ENCODE results near the gene TSPAN9. TPM values are rescaled to one million over a fixed set of nuclear protein-coding genes. Genes with fewer than 3 reads are reported as not detected.

Gene TSPAN9
- total and polyA plus RNA-seq, 2 of the 4 experiments (the other 2 are of a cell fraction) = 17.7 to 39.1 TPM

- Histone ChIP-seq H3K36me3 (ENCODE audit: control insufficient read depth, insufficient read depth, low read length) (no peaks in the 10 kb centered on the region), H2AK5ac (ENCODE audit: low read depth, low read length) (no peak overlapping the region), H3K79me1 (ENCODE audit: low read depth in 1 of 2, low read length in 2 of 2) (peaks cover 3 to 21% of the 10 kb centered on the region in 2 experiments; a peak in 3 of 4 replicates), H4K20me1 (ENCODE audit: insufficient read depth, low read length) (peaks cover 11% of the 10 kb centered on the region; the same call in 1 of the 2 replicates), H3K27me3 (ENCODE audit: control insufficient read depth, insufficient read depth, low read length) (no peaks in the 10 kb centered on the region), H3K4me3 (ENCODE audit: insufficient read depth, low read depth, low read length) (no peak overlapping the region), H3K14ac (replicated peaks; ENCODE audit: low read depth, low read length) (no peak overlapping the region), H4K5ac (ENCODE audit: low read depth, low read length) (no peak overlapping the region), H3K18ac (ENCODE audit: low read depth, low read length) (no peak overlapping the region), H2BK15ac (ENCODE audit: low read depth, low read length) (no peak overlapping the region), H3K23ac (ENCODE audit: low read depth, low read length) (no peak overlapping the region), H2AK9ac (replicated peaks; ENCODE audit: low read depth, low read length, poor library complexity) (no peak overlapping the region), H2BK5ac (ENCODE audit: low read depth, low read length, poor library complexity, severe bottlenecking) (no peak overlapping the region), H4K91ac (ENCODE audit: insufficient read depth, low read depth, low read length) (no peak overlapping the region), H4K8ac (ENCODE audit: low read depth in 2 of 2, low read length in 2 of 2) (no peak overlapping the region), H2BK120ac (ENCODE audit: low read depth, low read length) (no peak overlapping the region), H3K27ac (ENCODE audit: insufficient read depth, low read length) (no peak overlapping the region), H2BK20ac (ENCODE audit: low read depth, low read length) (no peak overlapping the region), H3K9me1 (ENCODE audit: insufficient read depth, low read length) (peaks cover 17% of the 10 kb centered on the region), H3K56ac (ENCODE audit: extremely low read depth, insufficient read depth, low read length) (no peak overlapping the region), H3K9ac (ENCODE audit: low read depth, low read length) (no peak overlapping the region), H3K9me3 (ENCODE audit: control insufficient read depth, insufficient read depth, low read length) (peaks cover 2% of the 10 kb centered on the region; the same call in 1 of the 2 replicates), H3K4me1 (ENCODE audit: control insufficient read depth, insufficient read depth, low read length) (peaks cover 13% of the 10 kb centered on the region), H3K4me2 (ENCODE audit: low read depth, low read length) (no peak overlapping the region), H3K4ac (ENCODE audit: low read depth, low read length) (no peak overlapping the region), H2AFZ (replicated peaks; ENCODE audit: low read length, poor library complexity) (no peak overlapping the region)
- intact Hi-C loops (cut with micrococcal nuclease) (no loop called here), dilution Hi-C loops (cut with HindIII; ENCODE audit: low sequenced_read_pairs, unreplicated experiment) (no loop called here), in situ Hi-C loops (cut with MboI; ENCODE audit: low sequenced_read_pairs) (no loop called here)
- 79% methylated on average over 2 of the region's 5 CpGs; no CpG with 5 or more reads in 1 of the 2 experiments for WGBS, 2 experiments (ENCODE audit: extremely low coverage in 2 of 2, insufficient read length in 1 of 2)
- ATAC-seq (ENCODE audit: low read depth) = no peak
- no peak for TF ChIP-seq MXI1 (IDR thresholded peaks at IDR 0.05; ENCODE audit: borderline replicate concordance, low read depth, low read length)
- TF ChIP-seq, protein P1, sequence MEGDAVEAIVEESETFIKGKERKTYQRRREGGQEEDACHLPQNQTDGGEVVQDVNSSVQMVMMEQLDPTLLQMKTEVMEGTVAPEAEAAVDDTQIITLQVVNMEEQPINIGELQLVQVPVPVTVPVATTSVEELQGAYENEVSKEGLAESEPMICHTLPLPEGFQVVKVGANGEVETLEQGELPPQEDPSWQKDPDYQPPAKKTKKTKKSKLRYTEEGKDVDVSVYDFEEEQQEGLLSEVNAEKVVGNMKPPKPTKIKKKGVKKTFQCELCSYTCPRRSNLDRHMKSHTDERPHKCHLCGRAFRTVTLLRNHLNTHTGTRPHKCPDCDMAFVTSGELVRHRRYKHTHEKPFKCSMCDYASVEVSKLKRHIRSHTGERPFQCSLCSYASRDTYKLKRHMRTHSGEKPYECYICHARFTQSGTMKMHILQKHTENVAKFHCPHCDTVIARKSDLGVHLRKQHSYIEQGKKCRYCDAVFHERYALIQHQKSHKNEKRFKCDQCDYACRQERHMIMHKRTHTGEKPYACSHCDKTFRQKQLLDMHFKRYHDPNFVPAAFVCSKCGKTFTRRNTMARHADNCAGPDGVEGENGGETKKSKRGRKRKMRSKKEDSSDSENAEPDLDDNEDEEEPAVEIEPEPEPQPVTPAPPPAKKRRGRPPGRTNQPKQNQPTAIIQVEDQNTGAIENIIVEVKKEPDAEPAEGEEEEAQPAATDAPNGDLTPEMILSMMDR (conservative IDR thresholded peaks at IDR 0.05; ENCODE audit: low read depth, low read length) = no peak
- no peak for TF ChIP-seq MAFK (IDR thresholded peaks at IDR 0.05; ENCODE audit: low read depth, low read length)
- no peak for TF ChIP-seq POLR2A (IDR thresholded peaks at IDR 0.05; ENCODE audit: low read depth, low read length)
- no peak for TF ChIP-seq USF2 (IDR thresholded peaks at IDR 0.05; ENCODE audit: low read depth, low read length)
- no peak for DNase-seq
- BruUV-seq (replicated peaks) = no TSS peak
- ChIA-PET POLR2A (ENCODE audit: unreplicated experiment) (no interaction called here), CTCF (no interaction called here)
These were observed 48.5 kb downstream of the TSPAN9 start for GRCh38 chr12:3125674-3126073.
